Testis (tissue), 3 donors: Measurements from ENCODE around the gene ARFGAP1. TPM values are rescaled to one million over a fixed set of nuclear protein-coding genes. Genes with fewer than 3 reads are reported as not detected.

Experiments
- DNase-seq: peaks from one replicate; pipeline ENCODE4 v3.0.0-alpha.2; 2019
- H3K27ac ChIP-seq, 2 donors: fragments of 200-600 bp; sonication (generic); one replicate each; pipeline ENCODE4 v1.5.1; 2019
- H3K27me3 ChIP-seq: fragments of 200-600 bp; sonication (generic); one replicate; pipeline ENCODE4 v1.5.1; 2019
- H3K36me3 ChIP-seq: fragments of 200-600 bp; sonication (generic); one replicate; pipeline ENCODE4 v1.5.1; 2017; ENCODE audit warnings: low read depth; ENCODE audit errors: missing control alignments
- H3K4me1 ChIP-seq: fragments of 200-600 bp; sonication (generic); one replicate; pipeline ENCODE4 v1.5.1; 2019
- H3K4me3 ChIP-seq, 2 donors: fragments of 200-600 bp; sonication (generic); one replicate each; pipeline ENCODE4 v1.5.1; 2017 to 2019
- H3K9me3 ChIP-seq: fragments of 200-600 bp; sonication (generic); one replicate; pipeline ENCODE4 v1.5.1; 2017
- CTCF ChIP-seq, 3 experiments: fragments of 450-650 bp in 2 of 3; fragments of 200-600 bp in 1 of 3; sonication (generic) in 1 of 3; IDR thresholded peaks; one replicate each; pipeline ENCODE4 v1.5.1; 2016 to 2019; ENCODE audit warnings: antibody characterized with exemption in 3 of 3, mild to moderate bottlenecking in 2 of 3, moderate library complexity in 1 of 3
- POLR2A ChIP-seq: fragments of 450-650 bp; IDR thresholded peaks from one replicate; pipeline ENCODE4 v1.6.1; 2017; ENCODE audit warnings: antibody characterized with exemption, mild to moderate bottlenecking, moderate library complexity
- WGBS, 2 donors: methylation state at CpG; one replicate each; pipeline ENCODE4 v1.1.5; 2018; 5-methylcytosine and 5-hydroxymethylcytosine counted together
- intact Hi-C: fragments of 100-400 bp; cut with DNase I; formaldehyde crosslinking; loops from one replicate; pipeline ENCODE4 v1.15.1; 2023; ENCODE audit warnings: low total_unique reads
- polyA plus RNA-seq: library from polyadenylated mRNA; stranded (reverse); fragments of 350-450 nt; fragmentation: Illumina TruSeq; extraction: RNeasy Lipid Tissue Mini Kit (QIAGEN cat#74804); gene quantifications from one replicate; pipeline ENCODE4 v1.2.3, GENCODE V29; 2014; ENCODE audit warnings: low read depth, low replicate concordance; ENCODE audit not compliant: insufficient read depth
- total RNA-seq, 2 donors: library from RNA; depleted of rRNA; stranded (reverse); fragments of >200 nt; gene quantifications; one replicate each; pipeline ENCODE4 v1.2.3, GENCODE V29; 2016

The ARFGAP1 gene
- total and polyA plus RNA-seq, 3 donors from 2014 or later = 97.0 to 126 (median 110) TPM

GRCh38 chr20:63317061-63317460, 44.4 kb downstream of the ARFGAP1 start:
- H3K27me3 ChIP-seq = no peaks in the 10 kb centered on the region
- no peak overlapping the region for H3K4me3 ChIP-seq
- WGBS, 2 donors = 90 to 95% methylated on average over 6 of the region's 6 CpGs
- intact Hi-C loops = loop anchor here (5.0 kb wide), 1 partner anchor 60 kb away; no protein-coding TSS in a partner anchor
- no peaks in the 10 kb centered on the region for H3K36me3 ChIP-seq
- no peaks in the 10 kb centered on the region for H3K9me3 ChIP-seq
- DNase-seq = no peak
- H3K27ac ChIP-seq = no peak overlapping the region
- peaks cover 17% of the 10 kb centered on the region for H3K4me1 ChIP-seq
- TF ChIP-seq POLR2A (no peak), CTCF (IDR thresholded peaks at IDR 0.05) (no peak)

- TF ChIP-seq CTCF (IDR thresholded peaks at IDR 0.05) = no peak
- no peak for TF ChIP-seq POLR2A
- Histone ChIP-seq H3K36me3 (no peaks in the 10 kb centered on the region), H3K4me1 (peaks cover 12% of the 10 kb centered on the region), H3K27me3 (no peaks in the 10 kb centered on the region), H3K9me3 (no peaks in the 10 kb centered on the region), H3K4me3 (no peak overlapping the region), H3K27ac (no peak overlapping the region)
- WGBS, 2 donors = 89 to 94% methylated on average over 11 to 18 of the region's 18 CpGs
- DNase-seq = no peak
- intact Hi-C loops = loop anchor here (5.0 kb wide), 1 partner anchor 60 kb away; no protein-coding TSS in a partner anchor
Observed at GRCh38 chr20:63317601-63318291, 45.1 kb downstream of the ARFGAP1 start.

- H3K9me3 ChIP-seq = no peaks in the 10 kb centered on the region
- 90 to 94% methylated on average over 4 to 24 of the region's 24 CpGs for WGBS, 2 donors
- H3K36me3 ChIP-seq = no peaks in the 10 kb centered on the region
- no peak for DNase-seq
- no peaks in the 10 kb centered on the region for H3K27me3 ChIP-seq
- H3K4me3 ChIP-seq = no peak overlapping the region
- H3K27ac ChIP-seq = no peak overlapping the region
- intact Hi-C loops = loop anchor here (5.0 kb wide), 1 partner anchor 59 kb away; no protein-coding TSS in a partner anchor
- TF ChIP-seq CTCF (IDR thresholded peaks at IDR 0.05) = no peak
- TF ChIP-seq POLR2A = no peak
- peaks cover 10% of the 10 kb centered on the region for H3K4me1 ChIP-seq
Observed at GRCh38 chr20:63318391-63319163, 46.0 kb downstream of the ARFGAP1 start.

GRCh38 chr20:63319164-63320040, 46.8 kb downstream of the ARFGAP1 start:
- Histone ChIP-seq H3K4me1 (peaks cover 10% of the 10 kb centered on the region), H3K9me3 (no peaks in the 10 kb centered on the region), H3K36me3 (no peaks in the 10 kb centered on the region), H3K27ac (no peak overlapping the region), H3K27me3 (no peaks in the 10 kb centered on the region), H3K4me3 (no peak overlapping the region)
- TF ChIP-seq POLR2A = no peak
- TF ChIP-seq CTCF (IDR thresholded peaks at IDR 0.05) = no peak
- no peak for DNase-seq
- intact Hi-C loops = loop anchor here (5.0 kb wide), 1 partner anchor 58 kb away; no protein-coding TSS in a partner anchor
- WGBS, 2 donors = 78 to 90% methylated on average over 14 to 24 of the region's 25 CpGs
